ENCODE results near the gene LAG3. TPM values are rescaled to one million over a fixed set of nuclear protein-coding genes. Genes with fewer than 3 reads are reported as not detected.

LAG3 gene
- total RNA-seq, 1 donor from 2014 or later, result not detected

DNA sequence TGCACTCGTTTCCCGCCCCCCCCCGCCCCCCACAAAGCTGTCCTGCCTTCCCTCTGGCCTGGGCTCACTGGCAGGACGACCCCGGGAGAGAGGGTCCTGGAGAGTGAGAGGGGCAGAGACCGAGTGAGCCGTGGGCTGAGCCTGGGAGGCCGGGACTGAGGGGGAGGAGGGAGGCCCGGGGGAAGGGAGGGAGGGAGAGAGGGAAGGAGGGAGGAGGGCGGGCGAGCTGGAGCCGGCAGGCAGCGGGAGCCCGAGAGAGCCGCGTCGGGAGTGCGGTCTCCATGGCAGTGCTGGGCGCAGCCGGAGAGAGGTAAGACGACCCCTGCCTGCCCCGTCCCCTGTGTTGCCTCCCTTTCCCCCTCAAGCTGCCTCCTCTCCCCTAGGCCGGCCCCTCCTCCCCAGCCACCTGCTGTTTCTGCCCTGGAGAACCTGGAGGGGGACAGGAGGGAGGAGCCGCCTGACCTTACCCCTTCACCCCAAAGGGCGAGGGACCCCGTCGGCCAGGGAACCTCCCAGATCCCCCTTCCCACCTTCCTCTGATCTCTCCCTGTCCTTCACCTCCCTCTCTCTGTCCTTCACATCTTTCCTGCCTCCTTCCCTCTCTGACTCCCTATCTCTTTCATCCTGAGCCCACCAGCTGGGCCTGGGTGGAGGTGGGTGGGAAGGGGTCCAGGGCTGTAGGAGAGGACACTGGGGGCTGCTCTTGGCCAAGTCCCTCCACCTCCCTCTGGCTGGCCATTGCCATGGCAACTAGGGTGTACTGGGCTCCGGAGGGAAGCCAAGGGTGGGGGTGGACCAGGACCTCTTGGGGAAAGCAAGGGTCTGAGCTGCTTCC, 49.5 kb downstream of the LAG3 start, which contains the start of gene GPR162:
TSS of gene GPR162 (plus strand) at position 231 of the 835 bp plus-strand sequence. CDS start 2,078 bp downstream, outside the sequence.
- DNase-seq (ENCODE audit: low read depth), result peak; percentile 42

DNA sequence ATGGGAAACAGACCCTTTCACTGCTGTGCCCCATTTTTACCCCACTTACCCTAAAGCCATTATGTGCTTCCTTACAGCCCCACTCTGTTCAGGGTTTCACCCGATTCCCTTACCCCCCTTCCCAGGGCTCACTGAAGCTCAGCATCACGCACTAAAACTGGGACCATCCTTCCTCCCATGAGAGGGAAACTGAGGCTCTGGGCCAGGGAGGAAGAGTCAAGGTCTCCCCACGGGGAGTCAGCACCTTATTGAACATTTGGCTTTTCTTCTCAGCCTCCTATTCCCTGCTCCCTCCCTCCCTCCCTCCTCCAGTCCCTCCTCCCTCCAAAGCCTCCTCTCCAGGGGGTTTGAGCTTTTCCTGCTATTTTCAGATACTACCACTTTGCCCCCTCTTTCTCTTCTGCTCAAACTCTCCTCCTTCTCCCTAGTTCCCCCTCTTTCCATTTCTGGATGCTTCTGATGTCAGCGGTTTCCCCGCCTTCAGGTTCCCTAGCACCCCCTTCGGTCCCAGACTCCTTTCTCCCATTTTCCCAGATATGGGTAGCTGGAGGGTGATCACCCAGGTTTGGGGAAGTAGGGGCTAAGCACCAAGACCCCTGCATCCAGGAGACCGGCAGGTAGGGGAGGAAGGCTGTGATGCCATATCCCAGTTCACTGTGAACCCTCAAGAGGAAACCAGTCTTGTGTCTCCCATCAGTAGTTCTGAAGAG, 50.3 kb downstream of the LAG3 start:
- no peak for DNase-seq (ENCODE audit: low read depth)

DNA sequence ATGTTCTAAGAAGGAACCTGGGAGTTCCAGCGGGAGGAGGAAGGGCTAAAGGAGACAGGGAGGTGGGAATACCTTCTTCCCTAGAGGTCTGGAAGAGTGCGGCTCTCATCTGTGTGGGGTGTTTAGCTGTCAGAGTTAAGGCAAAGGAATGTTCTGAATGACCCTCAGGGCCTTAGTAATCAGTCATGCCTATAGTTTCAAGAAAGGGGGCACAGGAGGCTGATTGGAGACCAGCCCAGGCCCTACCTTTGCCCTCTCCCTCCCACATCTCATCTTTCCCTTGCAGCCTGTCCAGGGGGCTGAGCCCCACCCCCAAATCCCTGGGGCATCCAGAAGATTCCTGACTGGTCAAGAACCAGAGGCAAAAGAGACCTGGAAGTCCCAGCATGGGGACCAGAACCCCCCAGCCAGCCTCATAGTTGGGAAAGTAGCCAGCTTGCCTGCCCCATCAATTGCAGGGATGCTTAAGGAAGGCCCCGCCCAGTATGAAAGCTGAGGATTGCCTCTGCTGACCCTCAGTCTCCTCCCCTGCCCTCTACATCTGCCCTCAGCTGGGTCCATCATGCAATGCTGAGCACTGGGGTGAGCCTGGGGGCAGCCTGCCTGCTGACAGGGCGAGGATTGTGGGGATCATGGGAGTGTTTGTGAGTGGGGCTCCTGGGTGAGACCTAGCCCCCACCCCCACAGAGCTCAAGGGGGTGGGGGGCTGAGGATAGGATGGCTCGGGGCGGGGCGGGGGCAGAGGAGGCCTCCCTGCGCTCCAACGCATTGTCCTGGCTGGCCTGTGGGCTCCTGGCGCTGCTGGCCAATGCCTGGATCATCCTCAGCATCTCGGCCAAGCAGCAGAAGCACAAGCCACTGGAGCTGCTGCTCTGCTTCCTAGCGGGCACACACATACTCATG, 51.1 kb downstream of the LAG3 start:
- no peak for DNase-seq (ENCODE audit: low read depth)

DNA sequence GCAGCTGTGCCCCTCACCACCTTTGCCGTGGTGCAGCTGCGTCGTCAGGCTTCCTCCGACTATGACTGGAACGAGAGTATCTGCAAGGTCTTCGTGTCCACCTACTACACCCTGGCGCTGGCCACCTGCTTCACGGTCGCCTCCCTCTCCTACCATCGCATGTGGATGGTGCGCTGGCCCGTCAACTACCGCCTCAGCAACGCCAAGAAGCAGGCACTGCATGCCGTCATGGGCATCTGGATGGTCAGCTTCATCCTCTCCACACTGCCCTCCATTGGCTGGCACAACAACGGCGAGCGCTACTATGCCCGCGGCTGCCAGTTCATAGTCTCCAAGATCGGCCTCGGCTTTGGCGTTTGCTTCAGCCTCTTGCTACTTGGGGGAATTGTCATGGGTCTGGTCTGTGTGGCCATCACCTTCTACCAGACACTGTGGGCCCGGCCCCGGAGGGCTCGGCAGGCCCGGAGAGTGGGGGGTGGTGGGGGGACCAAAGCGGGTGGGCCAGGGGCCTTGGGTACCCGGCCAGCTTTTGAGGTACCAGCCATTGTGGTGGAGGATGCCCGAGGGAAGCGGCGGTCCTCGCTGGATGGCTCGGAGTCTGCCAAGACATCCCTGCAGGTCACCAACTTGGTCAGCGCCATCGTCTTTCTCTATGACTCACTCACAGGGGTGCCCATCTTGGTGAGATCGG, 51.9 kb downstream of the LAG3 start:
- no peak for DNase-seq (ENCODE audit: low read depth)

DNA sequence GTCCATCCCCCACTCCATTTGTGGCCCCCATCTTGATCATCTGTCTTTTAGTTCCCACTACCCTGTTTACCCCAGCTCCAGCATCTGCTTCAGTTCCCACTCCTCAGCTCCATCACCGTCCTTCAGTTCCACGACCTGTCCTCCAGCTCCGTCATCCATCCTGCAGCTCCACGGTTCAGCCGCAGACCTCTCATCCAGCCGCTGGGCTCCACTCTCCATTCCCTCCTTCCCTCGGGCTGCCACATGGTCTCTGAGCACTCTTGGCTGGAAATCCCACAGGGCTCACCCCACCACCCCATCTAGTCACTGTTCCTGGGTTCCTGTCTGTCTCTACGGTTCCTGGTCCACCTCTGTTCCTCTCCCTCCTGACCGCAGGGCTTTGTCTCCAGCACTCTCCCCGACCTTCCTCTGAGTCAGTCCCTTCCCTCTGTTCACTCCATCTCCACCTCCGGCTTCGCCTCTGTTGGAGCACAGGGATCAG, 52.6 kb downstream of the LAG3 start:
- DNase-seq (ENCODE audit: low read depth), result peak; percentile 16

DNA sequence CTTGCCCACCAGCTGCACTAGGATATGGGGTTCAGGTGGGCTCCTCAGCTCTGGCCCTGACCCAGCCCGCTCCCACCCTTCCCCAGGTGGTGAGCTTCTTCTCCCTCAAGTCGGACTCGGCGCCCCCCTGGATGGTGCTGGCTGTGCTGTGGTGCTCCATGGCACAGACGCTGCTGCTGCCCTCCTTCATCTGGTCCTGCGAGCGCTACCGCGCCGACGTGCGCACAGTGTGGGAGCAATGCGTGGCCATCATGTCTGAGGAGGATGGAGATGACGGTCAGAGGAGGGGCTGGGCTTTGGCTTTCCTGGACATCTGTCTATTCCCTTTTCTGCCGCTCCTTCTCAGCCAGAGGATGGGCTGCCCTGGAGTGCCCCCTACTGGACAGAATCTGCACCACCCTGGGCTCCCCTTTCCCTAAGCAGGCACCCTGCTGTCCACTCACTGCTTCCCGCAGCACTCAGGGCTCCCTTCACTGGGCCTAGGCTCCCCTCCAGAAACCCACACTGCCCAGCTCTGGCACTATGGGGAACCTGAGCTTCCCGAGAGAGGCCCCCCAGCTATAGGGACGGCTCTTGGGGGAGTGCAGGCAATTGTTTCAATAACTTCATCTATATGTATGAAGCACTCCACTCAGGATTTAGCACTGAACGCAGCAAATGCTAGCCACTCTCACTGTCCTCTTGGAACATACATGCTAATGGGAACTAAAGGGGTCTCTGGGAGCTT, 53.2 kb downstream of the LAG3 start:
- peak; percentile 89 for DNase-seq (ENCODE audit: low read depth)

DNA sequence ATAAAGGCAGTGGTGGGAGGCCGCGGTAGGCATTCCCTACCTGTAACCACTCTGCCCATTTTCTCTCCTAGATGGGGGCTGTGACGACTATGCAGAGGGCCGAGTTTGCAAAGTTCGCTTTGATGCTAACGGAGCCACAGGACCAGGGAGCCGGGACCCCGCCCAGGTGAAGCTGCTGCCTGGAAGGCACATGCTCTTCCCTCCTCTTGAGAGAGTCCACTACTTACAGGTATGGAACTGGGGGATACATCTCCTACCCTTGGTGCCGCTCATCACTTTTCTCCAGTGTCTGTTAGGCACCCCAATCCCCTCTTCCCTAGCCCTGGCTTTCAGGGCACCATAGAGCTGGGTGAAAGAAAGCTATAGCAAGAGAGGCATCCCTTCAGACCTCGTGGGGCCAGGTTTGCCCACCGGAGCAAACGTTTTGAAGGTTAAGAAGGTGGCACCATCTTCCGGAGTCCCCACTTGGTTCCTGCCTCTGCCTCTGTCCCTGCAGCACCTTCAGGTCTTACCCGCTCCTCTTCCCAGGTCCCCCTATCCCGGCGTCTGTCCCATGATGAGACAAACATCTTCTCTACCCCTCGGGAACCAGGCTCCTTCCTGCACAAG, 53.9 kb downstream of the LAG3 start:
- no peak for DNase-seq (ENCODE audit: low read depth)

DNA sequence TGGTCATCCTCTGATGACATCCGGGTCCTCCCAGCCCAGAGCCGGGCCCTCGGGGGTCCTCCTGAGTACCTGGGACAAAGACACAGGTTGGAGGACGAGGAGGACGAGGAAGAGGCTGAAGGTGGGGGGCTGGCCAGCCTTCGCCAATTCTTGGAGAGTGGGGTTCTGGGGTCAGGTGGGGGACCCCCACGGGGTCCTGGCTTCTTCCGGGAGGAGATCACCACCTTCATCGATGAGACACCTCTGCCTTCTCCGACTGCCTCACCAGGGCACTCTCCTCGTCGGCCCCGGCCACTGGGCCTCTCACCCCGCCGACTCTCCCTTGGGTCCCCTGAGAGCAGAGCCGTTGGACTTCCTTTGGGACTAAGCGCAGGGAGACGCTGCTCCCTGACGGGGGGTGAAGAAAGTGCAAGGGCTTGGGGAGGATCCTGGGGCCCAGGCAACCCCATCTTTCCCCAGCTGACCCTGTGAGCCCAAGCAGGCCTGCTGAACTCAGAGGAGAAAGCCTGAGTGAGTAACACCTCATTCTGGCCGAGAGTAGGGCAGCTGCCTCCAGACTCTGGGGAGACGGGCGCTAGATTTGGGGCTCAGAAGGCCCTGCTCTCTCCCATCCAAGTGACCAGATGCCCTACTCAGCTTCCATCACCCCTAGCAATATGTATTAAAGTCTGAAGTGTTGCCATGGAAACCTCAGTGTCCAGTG, 54.6 kb downstream of the LAG3 start:
- no peak for DNase-seq (ENCODE audit: low read depth)

DNA sequence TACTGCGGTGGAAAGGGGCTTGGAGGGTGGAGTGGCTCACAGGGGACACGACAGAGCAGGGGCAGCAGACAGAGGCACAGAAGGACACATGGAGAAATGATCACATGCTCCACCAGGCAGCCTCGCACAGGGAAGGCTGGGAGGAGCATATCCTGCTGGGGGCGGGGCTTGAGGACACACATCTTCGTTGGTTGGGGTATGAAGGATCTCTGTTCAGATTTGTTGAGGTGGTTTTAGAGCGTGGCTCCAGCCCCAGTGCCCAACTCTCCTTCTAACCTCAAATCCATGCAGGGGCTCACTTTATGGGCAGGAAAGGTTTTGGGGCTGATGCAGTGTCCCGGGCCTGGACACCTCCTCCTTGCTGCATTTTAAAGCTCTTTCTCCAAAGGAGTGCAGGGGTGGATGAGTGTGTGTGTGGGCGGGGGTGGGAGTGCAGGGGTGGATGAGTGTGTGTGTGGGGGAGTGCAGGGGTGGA, 55.2 kb downstream of the LAG3 start:
- peak; percentile 85 for DNase-seq (ENCODE audit: low read depth)

Other genes starting within 250 kb of the LAG3 start
- gene GAPDH, start 238.0 kb upstream of the LAG3 start, total RNA-seq, result 5,449 and 7,261 TPM in 2 replicates
- 221 and 252 TPM in 2 replicates for gene IFFO1, start 216.5 kb upstream of the LAG3 start, total RNA-seq
- gene NOP2, start 204.2 kb upstream of the LAG3 start, total RNA-seq, result 53.3 and 81.3 TPM in 2 replicates
- 368 and 425 TPM in 2 replicates for gene CHD4, start 165.1 kb upstream of the LAG3 start, total RNA-seq
- not detected in 2 replicates for gene LPAR5, start 136.6 kb upstream of the LAG3 start, total RNA-seq
- 0.16 TPM in 2 replicates for gene ACRBP, start 125.1 kb upstream of the LAG3 start, total RNA-seq
- 41.0 and 53.8 TPM in 2 replicates for gene ING4, start 109.4 kb upstream of the LAG3 start, total RNA-seq
- 16.9 and 22.3 TPM in 2 replicates for gene ZNF384, start 83.1 kb upstream of the LAG3 start, total RNA-seq
- not detected in 2 replicates for gene PIANP, start 71.7 kb upstream of the LAG3 start, total RNA-seq
- 118 and 125 TPM in 2 replicates for gene COPS7A, start 48.5 kb upstream of the LAG3 start, total RNA-seq
- 243 and 270 TPM in 2 replicates for gene MLF2, start 19.4 kb upstream of the LAG3 start, total RNA-seq
- 140 and 148 TPM in 2 replicates for gene PTMS, start 6.2 kb upstream of the LAG3 start, total RNA-seq
- gene CD4, start 17.0 kb downstream of the LAG3 start, total RNA-seq, result not detected in 2 replicates
- gene GPR162, start 49.3 kb downstream of the LAG3 start, total RNA-seq, result 2.5 and 4.6 TPM in 2 replicates
- gene P3H3, start 55.9 kb downstream of the LAG3 start, total RNA-seq, result 21.4 and 25.6 TPM in 2 replicates
- 1.7 and 2.0 TPM in 2 replicates for gene GNB3, start 68.4 kb downstream of the LAG3 start, total RNA-seq
- 1.9 and 3.5 TPM in 2 replicates for gene CDCA3, start 78.8 kb downstream of the LAG3 start, total RNA-seq
- gene USP5, start 79.6 kb downstream of the LAG3 start, total RNA-seq, result 146 and 154 TPM in 2 replicates
- gene TPI1, start 95.0 kb downstream of the LAG3 start, total RNA-seq, result 1,115 and 1,161 TPM in 2 replicates
- 9.5 and 10.0 TPM in 2 replicates for gene SPSB2, start 100.8 kb downstream of the LAG3 start, total RNA-seq
- gene LRRC23, start 132.3 kb downstream of the LAG3 start, total RNA-seq, result 11.1 and 12.1 TPM in 2 replicates
- 9.0 and 9.9 TPM in 2 replicates for gene ENO2, start 142.1 kb downstream of the LAG3 start, total RNA-seq
- 11.3 and 15.2 TPM in 2 replicates for gene ATN1, start 155.4 kb downstream of the LAG3 start, total RNA-seq
- not detected in 2 replicates for gene RNU7-1, start 171.3 kb downstream of the LAG3 start, total RNA-seq
- gene C12orf57, start 171.5 kb downstream of the LAG3 start, total RNA-seq, result 116 and 166 TPM in 2 replicates
- 1.5 TPM in 1 of 2 replicates, not detected in the other for gene PTPN6, start 178.8 kb downstream of the LAG3 start, total RNA-seq
- 222 and 275 TPM in 2 replicates for gene PHB2, start 198.1 kb downstream of the LAG3 start, total RNA-seq
- 33.3 and 52.3 TPM in 2 replicates for gene EMG1, start 198.4 kb downstream of the LAG3 start, total RNA-seq
- 55.7 and 79.8 TPM in 2 replicates for gene LPCAT3, start 246.0 kb downstream of the LAG3 start, total RNA-seq

All from myocyte (in vitro differentiated cells).